Esophagus (tissue), 2 donors: ENCODE results near the gene ANKRD63. TPM values are rescaled to one million over a fixed set of nuclear protein-coding genes. Genes with fewer than 3 reads are reported as not detected.
A peak's percentile ranks its signal among the peaks of the same experiment; 100 is the strongest.

Experiments
- H3K27ac ChIP-seq, 2 donors: one replicate each; pipeline ENCODE4 v1.5.1; 2013; ENCODE audit warnings: low read depth in 2 of 2, mild to moderate bottlenecking in 2 of 2, inconsistent platforms in 1 of 2, low read length in 1 of 2, moderate library complexity in 1 of 2
- H3K27me3 ChIP-seq, 2 donors: one replicate each; pipeline ENCODE4 v1.6.1; 2013; ENCODE audit warnings: low read length in 2 of 2, control low read depth in 1 of 2, mild to moderate bottlenecking in 1 of 2; ENCODE audit not compliant: insufficient read depth in 2 of 2, control insufficient read depth in 1 of 2
- H3K36me3 ChIP-seq, 2 donors: one replicate each; pipeline ENCODE4 v1.6.1; 2013; ENCODE audit warnings: low read length in 1 of 2; ENCODE audit not compliant: control insufficient read depth in 2 of 2, insufficient read depth in 2 of 2
- H3K4me1 ChIP-seq, 2 donors: one replicate each; pipeline ENCODE4 v1.6.1; 2013; ENCODE audit warnings: low read length in 1 of 2; ENCODE audit not compliant: control insufficient read depth in 2 of 2, insufficient read depth in 2 of 2
- H3K4me3 ChIP-seq, 2 donors: one replicate each; pipeline ENCODE4 v1.5.1; 2013; ENCODE audit warnings: low read length in 2 of 2, mild to moderate bottlenecking in 2 of 2, low read depth in 1 of 2, moderate library complexity in 1 of 2
- H3K9me3 ChIP-seq, 2 donors: one replicate each; pipeline ENCODE4 v1.6.1; 2013; ENCODE audit warnings: mild to moderate bottlenecking in 2 of 2, low read depth in 1 of 2, low read length in 1 of 2, moderate library complexity in 1 of 2; ENCODE audit not compliant: control insufficient read depth in 2 of 2, insufficient read depth in 1 of 2
- WGBS, 2 donors: extraction: QIAGEN DNeasy Blood & Tissue Kit; methylation state at CpG; one replicate each; pipeline ENCODE4 v1.1.7; 2013; 5-methylcytosine and 5-hydroxymethylcytosine counted together
- polyA plus RNA-seq, 2 donors: library from polyadenylated mRNA; stranded (reverse); fragments of 200-250 nt; gene quantifications; one replicate each; pipeline ENCODE4 v1.2.3, GENCODE V29; 2013
- donor health status: healthy with polysubstance abuse.
- donor health status: Bipolar disorder and iron deficiency.

Gene ANKRD63
- polyA plus RNA-seq, 2 donors, result not detected

- H3K9me3 ChIP-seq, result no peaks in the 10 kb centered on the region
- H3K27me3 ChIP-seq, result no peaks in the 10 kb centered on the region
- no peaks in the 10 kb centered on the region for H3K36me3 ChIP-seq
- H3K27ac ChIP-seq, result no peak overlapping the region
- no peaks in the 10 kb centered on the region for H3K4me1 ChIP-seq
- no peak overlapping the region for H3K4me3 ChIP-seq
- WGBS, 2 donors, result 77 to 88% methylated on average over 4 of the region's 4 CpGs
These were observed 31.9 kb upstream of the ANKRD63 start for GRCh38 chr15:40314723-40315276.

- H3K36me3 ChIP-seq, result no peaks in the 10 kb centered on the region
- H3K4me1 ChIP-seq, result peaks cover 0 to 2% of the 10 kb centered on the region in 2 donors
- no peaks in the 10 kb centered on the region for H3K9me3 ChIP-seq
- H3K4me3 ChIP-seq, result no peak overlapping the region
- 34 to 37% methylated on average over 10 of the region's 10 CpGs for WGBS, 2 donors
- H3K27ac ChIP-seq, result no peak overlapping the region
- no peaks in the 10 kb centered on the region for H3K27me3 ChIP-seq
These were observed 30.9 kb upstream of the ANKRD63 start for GRCh38 chr15:40313531-40314398.

GRCh38 chr15:40312370-40313158, 29.7 kb upstream of the ANKRD63 start:
- Histone ChIP-seq H3K9me3 (no peaks in the 10 kb centered on the region), H3K4me1 (peaks cover 0 to 3% of the 10 kb centered on the region in 2 donors), H3K27ac (no peak overlapping the region), H3K4me3 (no peak overlapping the region), H3K27me3 (no peaks in the 10 kb centered on the region), H3K36me3 (no peaks in the 10 kb centered on the region)
- WGBS, 2 donors, result 91 to 92% methylated on average over 9 to 10 of the region's 10 CpGs

- 56 to 66% methylated on average over 3 of the region's 3 CpGs for WGBS, 2 donors
- H3K36me3 ChIP-seq, result no peaks in the 10 kb centered on the region
- H3K9me3 ChIP-seq, result no peaks in the 10 kb centered on the region
- H3K4me3 ChIP-seq, result no peak overlapping the region
- no peak overlapping the region for H3K27ac ChIP-seq
- H3K27me3 ChIP-seq, result no peaks in the 10 kb centered on the region
- peaks cover 0 to 3% of the 10 kb centered on the region in 2 donors for H3K4me1 ChIP-seq
These were observed 28.1 kb upstream of the ANKRD63 start for GRCh38 chr15:40310993-40311392.

DNA sequence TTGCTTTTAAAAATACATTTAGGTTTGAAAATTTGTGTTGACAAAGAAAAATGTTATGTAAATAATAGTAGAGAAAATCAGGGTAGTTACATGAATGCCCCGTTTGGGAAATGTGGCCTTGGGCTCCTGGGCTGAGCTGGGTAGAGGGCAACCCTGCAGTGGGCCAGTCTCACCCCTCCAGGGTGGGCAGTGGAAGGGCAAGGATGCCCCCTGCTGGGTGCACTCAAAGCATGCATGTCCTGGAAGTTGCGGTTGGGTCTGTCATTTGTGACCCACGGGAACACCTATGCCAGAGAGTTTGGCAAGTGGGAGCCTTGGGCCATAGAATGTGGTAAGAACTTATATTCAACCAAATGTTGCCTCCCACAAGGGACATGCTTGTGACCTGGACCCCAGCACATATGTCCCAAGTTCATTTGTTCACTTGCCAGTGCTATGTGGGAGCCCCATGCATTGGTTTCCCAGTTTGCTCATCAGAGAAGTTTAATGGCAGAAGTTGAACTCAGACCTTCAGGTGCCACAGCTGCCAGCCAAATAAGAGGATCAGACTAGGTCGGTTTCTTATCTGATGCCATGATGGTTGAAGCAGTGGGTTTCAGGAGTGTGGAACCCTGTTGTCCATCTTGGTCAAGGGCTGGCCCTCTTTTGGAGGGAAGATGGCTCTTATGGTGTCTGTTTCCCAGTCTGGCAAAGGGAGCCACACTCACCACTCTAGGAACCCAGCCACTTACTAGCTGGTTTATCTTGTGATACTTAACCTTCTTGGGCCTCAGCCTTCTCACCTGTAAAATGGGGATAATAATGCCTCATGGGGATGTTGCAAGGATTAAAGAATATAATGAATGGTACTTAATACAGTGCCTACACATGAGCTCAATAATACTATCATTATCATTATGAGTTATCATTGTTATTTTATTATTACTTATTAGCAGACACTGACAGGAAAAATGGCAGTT, 27.4 kb upstream of the ANKRD63 start:
- H3K4me1 ChIP-seq, result peaks cover 0 to 3% of the 10 kb centered on the region in 2 donors
- H3K4me3 ChIP-seq, result no peak overlapping the region
- no peaks in the 10 kb centered on the region for H3K36me3 ChIP-seq
- 15 to 30% methylated on average over 4 of the region's 4 CpGs for WGBS, 2 donors
- H3K27me3 ChIP-seq, result no peaks in the 10 kb centered on the region
- H3K9me3 ChIP-seq, result no peaks in the 10 kb centered on the region
- H3K27ac ChIP-seq, result no peak overlapping the region

GRCh38 chr15:40309344-40309862, 26.5 kb upstream of the ANKRD63 start:
- 82 to 83% methylated on average over 8 of the region's 8 CpGs for WGBS, 2 donors
- H3K27ac ChIP-seq, result no peak overlapping the region
- H3K27me3 ChIP-seq, result no peaks in the 10 kb centered on the region
- peaks cover 0 to 3% of the 10 kb centered on the region in 2 donors for H3K4me1 ChIP-seq
- no peak overlapping the region for H3K4me3 ChIP-seq
- H3K36me3 ChIP-seq, result no peaks in the 10 kb centered on the region
- H3K9me3 ChIP-seq, result no peaks in the 10 kb centered on the region

GRCh38 chr15:40307421-40308211, 24.8 kb upstream of the ANKRD63 start, which contains the start of gene PLCB2:
TSS of gene PLCB2 (minus strand) at chr15:40307935. CDS start at chr15:40307672, 263 bp downstream.
- Histone ChIP-seq H3K36me3 (no peaks in the 10 kb centered on the region), H3K9me3 (no peaks in the 10 kb centered on the region), H3K27me3 (no peaks in the 10 kb centered on the region), H3K4me3 (peak within 1 kb of the TSS; percentile 25 to 39), H3K27ac (peak within 1 kb of the TSS; percentile 49 to 60), H3K4me1 (peaks cover 0 to 3% of the 10 kb centered on the region in 2 donors)
- WGBS, 2 donors, result 62 to 63% methylated on average over 15 of the region's 15 CpGs

GRCh38 chr15:40306908-40307307, 24.0 kb upstream of the ANKRD63 start:
- Histone ChIP-seq H3K27me3 (no peaks in the 10 kb centered on the region), H3K9me3 (no peaks in the 10 kb centered on the region), H3K36me3 (no peaks in the 10 kb centered on the region), H3K27ac (no peak overlapping the region), H3K4me1 (peaks cover 0 to 3% of the 10 kb centered on the region in 2 donors), H3K4me3 (peak overlapping the region; percentile 2 to 29)
- 69 to 70% methylated on average over 7 of the region's 7 CpGs for WGBS, 2 donors
